NCI-H2227 (cell line): Measurements from ENCODE around the gene ACADVL.

Source experiments
- DNase-seq: peaks from one replicate; lab custom pipeline; 2025; ENCODE audit not compliant: unreplicated experiment; lab: John Stamatoyannopoulos, UW

The ACADVL gene

GRCh38 chr17:7216242-7217112 is 3.3 kb upstream of the ACADVL start:
- no peak for DNase-seq

GRCh38 chr17:7217113-7217987 is 2.4 kb upstream of the ACADVL start:
- DNase-seq: peak; percentile 60

- no peak for DNase-seq
Observed at GRCh38 chr17:7218166-7218565, 1.6 kb upstream of the ACADVL start.

GRCh38 chr17:7218758-7219157 is 980 bp upstream of the ACADVL start:
- no peak for DNase-seq

GRCh38 chr17:7219229-7219811 is 418 bp upstream of the ACADVL start:
- no peak for DNase-seq

GRCh38 chr17:7220593-7221277 is 997 bp downstream of the ACADVL start:
- peak; percentile 57 for DNase-seq

- DNase-seq: no peak
Observed at GRCh38 chr17:7221278-7222092, 1.7 kb downstream of the ACADVL start.

GRCh38 chr17:7222093-7222971 is 2.6 kb downstream of the ACADVL start:
- DNase-seq: no peak

GRCh38 chr17:7222972-7223292 is 3.2 kb downstream of the ACADVL start:
- DNase-seq: no peak

GRCh38 chr17:7223375-7223774 is 3.6 kb downstream of the ACADVL start:
- DNase-seq: no peak

- no peak for DNase-seq
Observed at GRCh38 chr17:7224110-7224509, 4.4 kb downstream of the ACADVL start.

- DNase-seq: no peak
Observed at GRCh38 chr17:7224661-7225111, 4.9 kb downstream of the ACADVL start.

GRCh38 chr17:7225711-7226331 is 6.1 kb downstream of the ACADVL start:
- no peak for DNase-seq

GRCh38 chr17:7226721-7227710 is 7.3 kb downstream of the ACADVL start:
- no peak for DNase-seq

- no peak for DNase-seq
Observed at GRCh38 chr17:7228920-7229319, 9.2 kb downstream of the ACADVL start.

- DNase-seq: no peak
Observed at GRCh38 chr17:7229504-7229903, 9.8 kb downstream of the ACADVL start.

- DNase-seq: no peak
Observed at GRCh38 chr17:7232114-7232513, 12.4 kb downstream of the ACADVL start.

- DNase-seq: no peak
Observed at GRCh38 chr17:7233701-7234082, 14.0 kb downstream of the ACADVL start.
